Activated T-helper 1 cell treated with anti-CD3 and anti-CD28 coated beads, Interleukin-12 subunit alpha, Interleukin-12 subunit beta, Interleukin-2, Interleukin-4 antibody, amounts not matched to agents 30 ng/mL and 10 ng/mL and 1 ng/mL, durations not matched to agents 14 hours and 24 hours and 36 hours (primary cell): ENCODE results near the gene IMMP2L. TPM values are rescaled to one million over a fixed set of nuclear protein-coding genes. Genes with fewer than 3 reads are reported as not detected.

Source experiments
- DNase-seq: peaks from one replicate; pipeline ENCODE4 v3.0.0; 2021; ENCODE audit warnings: low spot score
- H3K27ac Mint-ChIP-seq: one replicate; pipeline ENCODE4 v1.8.0; 2021; ENCODE audit warnings: mild to moderate bottlenecking, mixed read lengths
- H3K27me3 Mint-ChIP-seq: one replicate; pipeline ENCODE4 v1.8.0; 2022; ENCODE audit warnings: mild to moderate bottlenecking, moderate library complexity, mixed read lengths; ENCODE audit not compliant: insufficient read depth
- H3K36me3 Mint-ChIP-seq: one replicate; pipeline ENCODE4 v1.8.0; 2021; ENCODE audit warnings: low read depth, mixed read lengths
- H3K4me1 Mint-ChIP-seq: one replicate; pipeline ENCODE4 v1.8.0; 2021; ENCODE audit warnings: low read depth, mixed read lengths
- H3K4me3 Mint-ChIP-seq: one replicate; pipeline ENCODE4 v1.8.0; 2021; ENCODE audit warnings: mild to moderate bottlenecking, moderate library complexity, mixed read lengths
- H3K9me3 Mint-ChIP-seq: one replicate; pipeline ENCODE4 v1.8.0; 2021; ENCODE audit warnings: mixed read lengths
- intact Hi-C: fragments of 100-400 bp; cut with micrococcal nuclease; formaldehyde crosslinking; loops from one replicate; pipeline ENCODE4 v1.15.1; 2024
- total RNA-seq: library from RNA; stranded (reverse); gene quantifications from 2 replicates; pipeline ENCODE4 v1.2.3, GENCODE V29; 2022

IMMP2L gene
- total RNA-seq, 1 donor from 2014 or later, result 11.3 TPM

DNA sequence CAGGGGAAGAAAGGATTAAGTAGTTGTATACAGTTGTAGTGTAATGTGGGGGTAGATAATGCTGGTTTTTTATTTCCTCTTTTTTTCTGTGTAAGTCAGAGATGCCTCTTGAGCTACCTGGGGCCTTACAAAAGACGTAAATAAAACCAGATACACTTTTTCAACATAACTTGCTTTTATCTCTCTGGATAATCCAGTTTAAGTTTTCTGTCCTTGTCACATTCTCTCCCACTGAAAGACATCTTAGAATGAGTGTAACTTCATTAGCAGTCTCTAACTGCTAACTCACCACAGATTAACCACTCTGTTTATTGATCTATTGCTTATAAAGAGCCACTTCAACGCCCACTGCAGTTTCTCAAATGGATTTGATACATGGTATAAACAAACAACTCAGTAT is 535.5 kb downstream of the IMMP2L start:
- Mint-ChIP-seq H3K9me3 (peaks cover 5% of the 10 kb centered on the region), H3K36me3 (peaks cover 8% of the 10 kb centered on the region), H3K27me3 (no peaks in the 10 kb centered on the region), H3K4me1 (peaks cover 86% of the 10 kb centered on the region), H3K4me3 (no peak overlapping the region), H3K27ac (peak overlapping the region; percentile 88)
- intact Hi-C loops, result loop anchor here (5.0 kb wide), 2 partner anchors 120 to 1425 kb away; partner anchors contain the start of gene IFRD1
- no peak for DNase-seq

- no peak for DNase-seq
- H3K27me3 Mint-ChIP-seq, result no peaks in the 10 kb centered on the region
- peaks cover 7% of the 10 kb centered on the region for H3K9me3 Mint-ChIP-seq
- peak overlapping the region; percentile 88 for H3K27ac Mint-ChIP-seq
- peaks cover 88% of the 10 kb centered on the region for H3K4me1 Mint-ChIP-seq
- H3K4me3 Mint-ChIP-seq, result no peak overlapping the region
- intact Hi-C loops, result loop anchor here (5.0 kb wide), 2 partner anchors 119 to 1426 kb away; partner anchors contain the start of gene IFRD1
- peaks cover 10% of the 10 kb centered on the region for H3K36me3 Mint-ChIP-seq
Measured at GRCh38 chr7:111026343-111026742, 535.9 kb downstream of the IMMP2L start.

- H3K36me3 Mint-ChIP-seq, result peaks cover 15% of the 10 kb centered on the region
- DNase-seq, result peak; percentile 59
- peaks cover 11% of the 10 kb centered on the region for H3K9me3 Mint-ChIP-seq
- peaks cover 91% of the 10 kb centered on the region for H3K4me1 Mint-ChIP-seq
- H3K4me3 Mint-ChIP-seq, result peak overlapping the region; percentile 27
- H3K27me3 Mint-ChIP-seq, result no peaks in the 10 kb centered on the region
- H3K27ac Mint-ChIP-seq, result peak overlapping the region; percentile 81
- intact Hi-C loops, result loop anchor here (1.0 to 5.0 kb wide), 5 partner anchors 12 to 1427 kb away; partner anchors contain the start of gene IFRD1
Measured at GRCh38 chr7:111025006-111025405, 537.3 kb downstream of the IMMP2L start.

DNA sequence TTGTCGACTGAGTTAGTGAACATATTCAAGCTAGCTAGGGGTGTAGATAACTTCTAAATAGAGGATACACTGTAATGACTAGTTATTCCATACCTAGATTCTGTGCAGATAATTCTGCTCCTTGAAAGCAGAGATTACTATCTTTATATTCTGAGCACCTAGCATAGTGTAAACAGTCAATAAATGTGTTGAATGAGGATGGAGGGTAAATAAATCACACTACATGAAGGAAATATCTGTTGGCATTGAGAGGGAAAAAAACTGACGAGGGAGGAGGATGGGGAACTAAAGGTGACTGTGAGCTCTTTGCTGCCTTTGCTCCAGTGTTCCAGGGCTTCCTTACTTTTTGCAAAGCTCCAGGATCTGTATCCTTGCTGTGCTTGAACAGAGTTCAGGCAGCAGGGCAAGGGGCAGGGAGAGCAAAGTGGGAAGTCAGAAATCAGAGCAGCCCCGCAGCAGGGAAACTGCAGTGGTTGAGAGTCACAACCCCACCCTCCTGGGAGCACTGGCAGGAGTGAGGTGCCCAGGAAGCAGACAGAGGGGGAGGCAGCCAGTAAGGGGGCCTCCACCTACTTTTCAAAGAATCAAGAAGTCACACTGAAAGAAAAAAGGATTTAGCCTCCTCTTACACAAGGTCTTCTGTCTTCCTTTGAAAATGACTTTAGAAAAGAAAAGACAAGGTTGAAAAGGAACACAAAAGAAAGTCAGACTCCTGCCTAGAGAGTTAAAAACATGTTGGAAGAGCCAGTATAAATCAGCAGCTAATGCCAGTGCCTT is 543.1 kb downstream of the IMMP2L start:
- Mint-ChIP-seq H3K36me3 (peaks cover 10% of the 10 kb centered on the region), H3K4me1 (peaks cover 80% of the 10 kb centered on the region), H3K9me3 (peaks cover 11% of the 10 kb centered on the region), H3K27ac (peak overlapping the region; percentile 65), H3K27me3 (no peaks in the 10 kb centered on the region), H3K4me3 (peak overlapping the region; percentile 37)
- intact Hi-C loops, result loop anchor here (10.0 kb wide), 1 partner anchor 216 kb away; no protein-coding TSS in a partner anchor
- DNase-seq, result no peak

DNA sequence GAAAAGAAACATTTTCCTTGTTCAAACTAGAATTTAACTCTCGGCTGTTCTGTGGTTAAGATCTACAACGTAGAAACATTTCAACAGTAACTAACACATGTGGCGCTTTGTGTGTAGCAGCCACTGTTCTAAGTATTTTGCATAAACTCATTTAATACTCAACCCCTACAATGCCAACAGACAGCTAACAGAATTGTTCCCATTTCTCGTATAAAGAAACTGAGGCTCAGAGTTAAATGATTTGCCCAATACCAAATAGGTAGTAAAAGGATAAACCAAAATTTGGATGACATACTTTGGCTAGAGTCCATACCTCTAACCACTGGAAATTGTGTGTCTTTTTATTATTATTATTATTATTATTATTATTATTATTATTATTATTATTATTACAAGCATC is 543.8 kb downstream of the IMMP2L start:
- Mint-ChIP-seq H3K4me3 (no peak overlapping the region), H3K27ac (no peak overlapping the region), H3K36me3 (peaks cover 10% of the 10 kb centered on the region), H3K9me3 (peaks cover 11% of the 10 kb centered on the region), H3K27me3 (no peaks in the 10 kb centered on the region), H3K4me1 (peaks cover 80% of the 10 kb centered on the region)
- intact Hi-C loops, result loop anchor here (10.0 kb wide), 1 partner anchor 216 kb away; no protein-coding TSS in a partner anchor
- no peak for DNase-seq

DNA sequence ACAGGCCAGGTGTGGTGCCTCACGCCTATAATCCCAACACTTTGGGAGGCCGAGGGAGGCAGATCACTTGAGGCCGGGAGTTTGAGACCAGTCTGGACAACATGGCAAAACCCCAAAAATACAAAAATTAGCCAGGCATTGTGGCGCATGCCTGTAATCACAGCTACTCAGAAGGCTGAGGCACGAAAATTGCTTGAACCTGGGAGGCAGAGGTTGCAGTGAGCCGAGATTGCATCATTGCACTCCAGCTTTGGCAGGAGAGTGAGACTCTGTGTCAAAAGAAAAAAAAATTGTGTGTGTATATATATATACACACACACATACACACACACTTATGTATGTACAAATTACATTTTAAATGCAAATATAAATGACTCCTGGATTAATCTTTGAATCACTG is 548.2 kb downstream of the IMMP2L start:
- H3K9me3 Mint-ChIP-seq, result no peaks in the 10 kb centered on the region
- H3K4me1 Mint-ChIP-seq, result peaks cover 81% of the 10 kb centered on the region
- intact Hi-C loops, result loop anchor here (5.0 to 10.0 kb wide), 2 partner anchors 221 to 548 kb away; partner anchors contain the start of gene IMMP2L
- H3K36me3 Mint-ChIP-seq, result peaks cover 3% of the 10 kb centered on the region
- H3K27me3 Mint-ChIP-seq, result no peaks in the 10 kb centered on the region
- H3K27ac Mint-ChIP-seq, result peak overlapping the region; percentile 86
- DNase-seq, result no peak
- no peak overlapping the region for H3K4me3 Mint-ChIP-seq

- H3K27ac Mint-ChIP-seq, result peak overlapping the region; percentile 86
- no peaks in the 10 kb centered on the region for H3K9me3 Mint-ChIP-seq
- H3K4me1 Mint-ChIP-seq, result peaks cover 72% of the 10 kb centered on the region
- peak; percentile 53 for DNase-seq
- H3K4me3 Mint-ChIP-seq, result peak overlapping the region; percentile 80
- H3K36me3 Mint-ChIP-seq, result peaks cover 3% of the 10 kb centered on the region
- intact Hi-C loops, result loop anchor here (1.0 to 10.0 kb wide), 10 partner anchors 12 to 549 kb away; partner anchors contain the start of gene IMMP2L
- no peaks in the 10 kb centered on the region for H3K27me3 Mint-ChIP-seq
Measured at GRCh38 chr7:111012799-111013675, 549.3 kb downstream of the IMMP2L start.

- H3K27ac Mint-ChIP-seq, result peak overlapping the region; percentile 97
- no peaks in the 10 kb centered on the region for H3K27me3 Mint-ChIP-seq
- intact Hi-C loops, result loop anchor here (2.0 to 10.0 kb wide), 3 partner anchors 107 to 550 kb away; partner anchors contain the start of gene IMMP2L
- DNase-seq, result no peak
- H3K4me3 Mint-ChIP-seq, result peak overlapping the region; percentile 85
- H3K4me1 Mint-ChIP-seq, result peaks cover 64% of the 10 kb centered on the region
- peaks cover 3% of the 10 kb centered on the region for H3K36me3 Mint-ChIP-seq
- no peaks in the 10 kb centered on the region for H3K9me3 Mint-ChIP-seq
Measured at GRCh38 chr7:111012149-111012548, 550.1 kb downstream of the IMMP2L start.

GRCh38 chr7:111011520-111011919 is 550.8 kb downstream of the IMMP2L start:
- H3K4me1 Mint-ChIP-seq, result peaks cover 62% of the 10 kb centered on the region

DNA sequence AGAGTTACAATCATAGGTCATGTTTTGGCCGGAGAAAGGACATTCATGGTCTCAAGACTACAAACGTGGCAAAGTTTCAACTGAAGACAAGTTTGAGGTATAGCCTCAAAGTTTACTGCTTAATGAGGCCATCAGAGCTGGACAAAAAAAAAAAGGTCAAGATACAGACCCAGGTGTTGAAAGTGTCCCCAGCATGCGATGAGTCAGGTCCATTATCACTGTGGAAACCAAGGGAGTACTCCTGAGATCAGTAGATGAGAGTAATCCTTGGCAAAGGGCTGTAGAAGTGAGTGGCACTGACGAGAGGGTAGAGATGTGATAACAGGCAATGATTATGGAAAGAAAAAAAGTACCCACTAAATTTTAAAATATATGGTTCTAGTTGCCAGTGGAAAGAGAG is 551.5 kb downstream of the IMMP2L start:
- Mint-ChIP-seq H3K36me3 (peaks cover 3% of the 10 kb centered on the region), H3K27ac (peak overlapping the region; percentile 97), H3K9me3 (no peaks in the 10 kb centered on the region), H3K4me1 (peaks cover 59% of the 10 kb centered on the region), H3K27me3 (no peaks in the 10 kb centered on the region), H3K4me3 (peak overlapping the region; percentile 85)
- DNase-seq, result no peak
- intact Hi-C loops, result loop anchor here (5.0 to 10.0 kb wide), 2 partner anchors 224 to 552 kb away; partner anchors contain the start of gene IMMP2L

More at GRCh38 chr7:111011520-111011919, 550.8 kb downstream of the IMMP2L start:
- Mint-ChIP-seq H3K4me3 (peak overlapping the region; percentile 85), H3K36me3 (peaks cover 3% of the 10 kb centered on the region), H3K9me3 (no peaks in the 10 kb centered on the region), H3K27ac (peak overlapping the region; percentile 97), H3K27me3 (no peaks in the 10 kb centered on the region)
- intact Hi-C loops, result loop anchor here (5.0 to 10.0 kb wide), 2 partner anchors 223 to 551 kb away; partner anchors contain the start of gene IMMP2L
- no peak for DNase-seq

DNA sequence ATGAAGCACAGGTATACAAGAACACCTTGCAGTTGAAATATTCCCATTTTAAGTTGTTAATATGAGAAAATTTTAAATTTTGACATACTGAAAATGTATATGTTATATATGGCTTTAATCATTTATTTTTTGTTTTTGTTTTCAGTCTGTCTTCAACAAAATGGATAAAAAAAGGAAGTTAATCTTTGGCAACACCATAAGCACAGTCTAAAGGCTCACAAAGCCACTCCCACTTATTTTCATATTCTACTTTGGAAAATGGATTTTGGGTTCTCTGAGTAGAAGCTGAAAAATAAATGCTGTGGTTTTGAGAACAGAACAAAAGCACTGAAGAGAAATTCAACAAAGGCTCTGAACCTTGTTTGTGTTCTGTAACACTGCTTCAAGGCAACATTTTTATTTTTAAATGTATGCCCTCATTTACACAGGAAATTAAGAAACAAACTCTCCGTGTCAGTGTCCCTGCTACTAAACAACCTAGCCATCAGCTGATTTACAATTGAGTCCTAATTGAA is 552.7 kb downstream of the IMMP2L start:
- intact Hi-C loops, result loop anchor here (5.0 to 10.0 kb wide), 2 partner anchors 225 to 553 kb away; partner anchors contain the start of gene IMMP2L
- H3K36me3 Mint-ChIP-seq, result peaks cover 3% of the 10 kb centered on the region
- no peak overlapping the region for H3K4me3 Mint-ChIP-seq
- no peak for DNase-seq
- H3K27ac Mint-ChIP-seq, result no peak overlapping the region
- H3K27me3 Mint-ChIP-seq, result no peaks in the 10 kb centered on the region
- no peaks in the 10 kb centered on the region for H3K9me3 Mint-ChIP-seq
- peaks cover 47% of the 10 kb centered on the region for H3K4me1 Mint-ChIP-seq

GRCh38 chr7:111006691-111007090 is 555.6 kb downstream of the IMMP2L start:
- Mint-ChIP-seq H3K4me3 (no peak overlapping the region), H3K9me3 (no peaks in the 10 kb centered on the region), H3K36me3 (peaks cover under 1% of the 10 kb centered on the region), H3K27me3 (no peaks in the 10 kb centered on the region), H3K27ac (no peak overlapping the region), H3K4me1 (peaks cover 31% of the 10 kb centered on the region)
- no peak for DNase-seq
- intact Hi-C loops, result no loop called here
